ENCODE measurements around the gene AJM1.

- TF ChIP-seq CTCF (IDR thresholded peaks at IDR 0.05) = no peak
- TF ChIP-seq EZH2 (IDR thresholded peaks at IDR 0.05) = no peak
- no peak for TF ChIP-seq EZH2phosphoT487 (IDR thresholded peaks at IDR 0.05)
Measured at GRCh38 chr9:136853596-136854112, 11.4 kb downstream of the AJM1 start.
